ENCODE data around the gene CCDC188. TPM values are rescaled to one million over a fixed set of nuclear protein-coding genes. Genes with fewer than 3 reads are reported as not detected.

CCDC188 gene
- total RNA-seq = 1.3 TPM

DNA sequence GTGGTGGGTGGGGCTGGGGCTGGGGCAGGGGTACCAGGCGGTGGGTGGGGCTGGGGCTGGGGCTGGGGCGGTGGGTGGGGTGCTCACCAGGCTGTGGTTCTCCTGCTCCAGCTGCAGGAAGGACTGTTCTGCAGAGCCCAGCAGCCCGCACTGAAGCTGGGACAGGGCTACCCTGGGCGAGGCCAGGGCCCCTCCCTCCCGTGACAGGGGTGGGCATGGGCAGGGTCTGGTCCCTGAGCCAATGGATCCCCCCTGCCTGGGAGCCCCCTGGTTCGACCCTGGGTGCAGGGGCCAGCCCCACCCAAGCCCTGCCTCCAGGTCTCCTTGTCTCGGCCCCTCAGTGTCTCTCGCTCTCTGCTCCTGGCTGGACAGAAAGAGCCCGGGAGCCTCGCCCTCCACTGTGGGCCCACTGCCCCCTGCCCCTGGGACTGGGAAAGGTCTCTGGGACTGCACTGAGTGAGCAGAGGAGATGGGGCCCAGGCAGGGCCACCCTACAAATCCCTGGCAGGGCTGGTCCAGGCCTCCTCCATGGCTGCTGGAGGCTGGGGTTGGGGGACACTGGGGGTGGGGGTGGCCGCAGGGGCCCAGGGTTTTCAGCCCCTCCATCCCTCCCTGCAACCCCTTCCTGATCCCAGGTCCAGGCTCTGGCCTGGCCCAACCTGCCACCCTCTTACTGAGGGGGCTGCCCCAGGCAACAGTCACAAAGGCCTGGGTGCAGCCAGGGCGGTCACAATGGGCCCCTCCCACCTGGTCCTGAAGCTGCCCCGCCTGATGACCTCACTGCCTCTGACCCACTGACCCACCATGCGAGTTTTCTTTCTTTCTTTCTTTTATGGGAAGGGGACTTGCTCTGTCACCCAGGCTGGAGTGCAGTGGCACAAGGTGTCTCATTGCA is at the start of gene CCDC188:
TSS of gene CCDC188 (minus strand) at position 675 of the 895 bp plus-strand sequence. CDS start at position 606, 69 bp downstream.

DNA sequence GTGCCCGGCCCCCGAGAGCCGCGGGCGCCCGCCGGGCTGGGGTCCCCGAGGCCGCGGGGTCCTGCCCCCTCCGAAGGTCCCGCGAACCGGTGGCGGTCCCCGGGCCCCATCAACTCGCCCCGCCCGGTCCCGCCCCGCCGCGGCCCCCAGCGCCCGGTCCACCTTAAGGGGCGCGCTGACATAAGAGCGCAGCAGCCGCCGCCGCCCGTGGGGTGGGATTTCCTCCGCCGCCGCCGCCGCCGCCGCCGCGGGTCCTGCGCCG is 19.3 kb downstream of the CCDC188 start, which contains the start of gene ZDHHC8:
TSS of gene ZDHHC8 (plus strand) at position 208 of the 262 bp plus-strand sequence. CDS start 144 bp downstream, outside the sequence.

DNA sequence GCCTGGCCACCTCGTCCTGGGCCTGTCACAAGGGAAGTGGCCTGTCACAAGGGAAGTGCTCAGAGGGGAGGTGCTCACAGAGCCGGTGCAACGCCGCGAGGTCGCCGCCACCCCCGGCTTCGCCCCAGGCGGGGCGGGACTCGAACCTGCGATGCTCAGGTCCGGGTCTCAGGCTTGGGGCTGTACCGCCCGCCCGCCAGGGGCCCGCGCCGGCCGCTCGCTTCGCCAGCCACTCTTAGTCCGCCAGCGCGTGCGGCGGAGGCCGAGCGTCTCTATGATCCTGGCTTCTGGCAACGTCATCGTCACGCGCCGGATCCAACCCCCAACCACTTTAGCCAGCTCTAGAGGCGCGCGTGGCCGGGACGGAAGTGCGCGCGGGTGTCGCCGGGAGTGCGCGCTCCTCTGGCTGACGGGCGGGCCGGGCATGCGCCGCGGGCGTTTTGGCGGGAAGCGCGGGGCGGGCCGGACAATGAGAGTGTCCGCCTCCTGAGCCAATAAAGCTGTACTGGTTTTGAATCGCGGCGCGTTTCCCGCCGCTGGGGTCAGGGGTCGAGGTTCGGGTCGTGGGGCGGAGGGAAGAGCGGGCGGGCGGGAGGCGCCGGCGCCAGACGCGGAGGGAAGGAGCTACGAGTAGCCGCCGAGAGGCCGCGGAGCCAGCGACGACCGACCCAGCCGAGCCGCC is 33.8 kb downstream of the CCDC188 start, which contains the start of gene TRMT2A:
TSS of gene TRMT2A (minus strand) at position 276 of the 682 bp plus-strand sequence. CDS start 320 bp downstream, outside the sequence.

GRCh38 chr22:20115691-20116375 is 35.0 kb downstream of the CCDC188 start, which contains the start of gene RANBP1:
TSS of gene RANBP1 (plus strand) at chr22:20116104. CDS start at chr22:20116185, 81 bp downstream.

Small RNAs within 50 kb of the gene (small RNA-seq; reads per million reads assigned to genes)
- gene MIR6816 (ENCODE audit: low replicate concordance) = not detected
- not detected for gene RF00599 (ENCODE audit: low replicate concordance)

Other genes with a start within 250 kb of the CCDC188 start
- gene COMT, start 209.3 kb downstream of the CCDC188 start, total RNA-seq = 36.9 TPM
- gene TXNRD2, start 209.2 kb downstream of the CCDC188 start, total RNA-seq = 16.3 TPM
- gene ARVCF, start 134.2 kb downstream of the CCDC188 start, total RNA-seq = 105 TPM
- gene TANGO2, start 129.9 kb downstream of the CCDC188 start, total RNA-seq = 18.8 TPM
- gene DGCR8, start 70.8 kb downstream of the CCDC188 start, total RNA-seq = 75.1 TPM
- 109 TPM for gene RANBP1, start 35.0 kb downstream of the CCDC188 start, total RNA-seq
- 57.6 TPM for gene TRMT2A, start 33.8 kb downstream of the CCDC188 start, total RNA-seq
- 9.7 TPM for gene ZDHHC8, start 19.3 kb downstream of the CCDC188 start, total RNA-seq
- 14.7 TPM for gene RTN4R, start 117.3 kb upstream of the CCDC188 start, total RNA-seq
- gene DGCR6L, start 169.0 kb upstream of the CCDC188 start, total RNA-seq = 30.7 TPM
- gene ZNF74, start 243.1 kb upstream of the CCDC188 start, total RNA-seq = 58.5 TPM

All from parietal lobe (tissue), 2 donors.